ENCODE data around the gene STK32B.

DNA sequence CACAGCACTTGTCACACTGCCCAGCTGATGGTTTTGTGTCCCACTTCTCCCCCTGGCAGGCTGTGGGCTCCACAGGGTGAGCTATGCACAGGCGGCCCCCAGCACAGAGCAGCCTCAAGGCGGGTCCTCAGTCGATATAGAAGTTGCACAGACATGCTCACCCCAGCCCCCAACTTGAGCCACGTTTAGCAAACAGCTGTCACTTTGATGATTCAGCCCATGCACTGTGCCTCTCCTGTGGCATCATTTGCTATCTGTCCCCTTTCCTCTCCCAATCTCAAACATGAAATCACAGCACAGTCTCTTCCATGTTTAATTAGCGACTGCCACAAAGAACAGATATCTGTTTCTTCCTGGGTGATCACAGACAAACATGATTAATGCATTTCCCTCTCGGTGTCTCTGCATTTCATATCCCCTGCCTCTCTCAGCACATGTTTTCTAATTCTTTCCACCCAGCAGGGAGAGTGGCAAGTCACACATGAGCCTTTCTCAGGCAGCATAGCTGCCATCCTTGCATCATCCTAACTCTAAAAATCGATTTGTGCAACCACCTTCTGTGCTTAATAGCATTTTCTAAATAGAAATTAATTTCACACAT is 452.2 kb downstream of the STK32B start:
- TF ChIP-seq, protein P1, sequence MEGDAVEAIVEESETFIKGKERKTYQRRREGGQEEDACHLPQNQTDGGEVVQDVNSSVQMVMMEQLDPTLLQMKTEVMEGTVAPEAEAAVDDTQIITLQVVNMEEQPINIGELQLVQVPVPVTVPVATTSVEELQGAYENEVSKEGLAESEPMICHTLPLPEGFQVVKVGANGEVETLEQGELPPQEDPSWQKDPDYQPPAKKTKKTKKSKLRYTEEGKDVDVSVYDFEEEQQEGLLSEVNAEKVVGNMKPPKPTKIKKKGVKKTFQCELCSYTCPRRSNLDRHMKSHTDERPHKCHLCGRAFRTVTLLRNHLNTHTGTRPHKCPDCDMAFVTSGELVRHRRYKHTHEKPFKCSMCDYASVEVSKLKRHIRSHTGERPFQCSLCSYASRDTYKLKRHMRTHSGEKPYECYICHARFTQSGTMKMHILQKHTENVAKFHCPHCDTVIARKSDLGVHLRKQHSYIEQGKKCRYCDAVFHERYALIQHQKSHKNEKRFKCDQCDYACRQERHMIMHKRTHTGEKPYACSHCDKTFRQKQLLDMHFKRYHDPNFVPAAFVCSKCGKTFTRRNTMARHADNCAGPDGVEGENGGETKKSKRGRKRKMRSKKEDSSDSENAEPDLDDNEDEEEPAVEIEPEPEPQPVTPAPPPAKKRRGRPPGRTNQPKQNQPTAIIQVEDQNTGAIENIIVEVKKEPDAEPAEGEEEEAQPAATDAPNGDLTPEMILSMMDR (IDR thresholded peaks at IDR 0.05) = no peak
- TF ChIP-seq POLR2A (IDR thresholded peaks at IDR 0.05) = no peak
